HG02678 (cell line): ENCODE measurements around the gene BSG.

Source experiments
- ATAC-seq: cut with Tn5 transposase; IDR thresholded peaks from one replicate; pipeline ENCODE4 v1.9.1; 2021; ENCODE audit warnings: mild to moderate bottlenecking, moderate library complexity; ENCODE audit not compliant: unreplicated experiment

BSG gene

GRCh38 chr19:570937-571565 lies 1.3 kb upstream of the BSG start:
- no peak for ATAC-seq

GRCh38 chr19:571566-571974 lies 826 bp upstream of the BSG start:
- ATAC-seq: no peak

- peak; percentile 8 for ATAC-seq
Observed at GRCh38 chr19:572743-573518, 535 bp downstream of the BSG start.

- ATAC-seq: no peak
Observed at GRCh38 chr19:573519-573825, 1.1 kb downstream of the BSG start.

- ATAC-seq: no peak
Observed at GRCh38 chr19:574658-575526, 2.5 kb downstream of the BSG start.

GRCh38 chr19:575527-576506 lies 3.4 kb downstream of the BSG start:
- no peak for ATAC-seq

GRCh38 chr19:576768-577438 lies 4.5 kb downstream of the BSG start:
- ATAC-seq: no peak

- ATAC-seq: no peak
Observed at GRCh38 chr19:577439-578392, 5.3 kb downstream of the BSG start.

GRCh38 chr19:579111-579841 lies 6.9 kb downstream of the BSG start:
- no peak for ATAC-seq

GRCh38 chr19:579842-580155 lies 7.4 kb downstream of the BSG start:
- ATAC-seq: no peak

- ATAC-seq: no peak
Observed at GRCh38 chr19:580274-580835, 8.0 kb downstream of the BSG start.

- no peak for ATAC-seq
Observed at GRCh38 chr19:581399-582111, 9.2 kb downstream of the BSG start.

- no peak for ATAC-seq
Observed at GRCh38 chr19:582497-583197, 10.3 kb downstream of the BSG start.

GRCh38 chr19:583198-583967 lies 11.0 kb downstream of the BSG start:
- ATAC-seq: no peak

GRCh38 chr19:583968-584239 lies 11.5 kb downstream of the BSG start:
- no peak for ATAC-seq

GRCh38 chr19:584240-585001 lies 12.0 kb downstream of the BSG start:
- ATAC-seq: no peak
